ENCODE data around the gene TRAIP.

DNA sequence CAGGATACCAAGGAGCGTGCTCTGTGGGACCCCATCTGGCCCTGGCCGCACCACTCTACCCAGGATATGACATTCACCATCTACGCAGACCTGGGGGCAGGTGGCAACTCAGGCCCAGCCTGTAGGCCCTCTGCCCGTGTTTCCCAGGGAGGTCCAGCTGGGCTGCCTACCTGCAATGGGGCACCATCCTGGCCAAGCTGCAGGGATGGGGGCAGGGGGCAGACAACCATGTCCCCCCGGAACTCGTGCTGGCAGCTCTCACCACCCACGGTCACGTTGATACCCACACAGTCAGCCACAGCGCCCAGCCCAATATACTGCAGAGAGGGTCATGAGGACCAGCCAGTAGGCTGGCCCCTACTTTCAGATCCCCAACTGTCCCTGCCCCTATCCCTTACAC lies 39.4 kb upstream of the TRAIP start:
- TF ChIP-seq, protein P1, sequence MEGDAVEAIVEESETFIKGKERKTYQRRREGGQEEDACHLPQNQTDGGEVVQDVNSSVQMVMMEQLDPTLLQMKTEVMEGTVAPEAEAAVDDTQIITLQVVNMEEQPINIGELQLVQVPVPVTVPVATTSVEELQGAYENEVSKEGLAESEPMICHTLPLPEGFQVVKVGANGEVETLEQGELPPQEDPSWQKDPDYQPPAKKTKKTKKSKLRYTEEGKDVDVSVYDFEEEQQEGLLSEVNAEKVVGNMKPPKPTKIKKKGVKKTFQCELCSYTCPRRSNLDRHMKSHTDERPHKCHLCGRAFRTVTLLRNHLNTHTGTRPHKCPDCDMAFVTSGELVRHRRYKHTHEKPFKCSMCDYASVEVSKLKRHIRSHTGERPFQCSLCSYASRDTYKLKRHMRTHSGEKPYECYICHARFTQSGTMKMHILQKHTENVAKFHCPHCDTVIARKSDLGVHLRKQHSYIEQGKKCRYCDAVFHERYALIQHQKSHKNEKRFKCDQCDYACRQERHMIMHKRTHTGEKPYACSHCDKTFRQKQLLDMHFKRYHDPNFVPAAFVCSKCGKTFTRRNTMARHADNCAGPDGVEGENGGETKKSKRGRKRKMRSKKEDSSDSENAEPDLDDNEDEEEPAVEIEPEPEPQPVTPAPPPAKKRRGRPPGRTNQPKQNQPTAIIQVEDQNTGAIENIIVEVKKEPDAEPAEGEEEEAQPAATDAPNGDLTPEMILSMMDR (conservative IDR thresholded peaks at IDR 0.05 in 1 of 2, IDR thresholded peaks at IDR 0.05 in 1 of 2; ENCODE audit: low read depth in 1 of 2, low read length in 2 of 2), result no peak
- no peak for TF ChIP-seq EZH2 (IDR thresholded peaks at IDR 0.05; ENCODE audit: low read length, missing control alignments)
